Coronary artery (tissue), 2 donors: Measurements from ENCODE around the gene GNE.
"Not testable (repeated sequence)": the region's sequence is repeated elsewhere in the genome, so short reads cannot be mapped to it uniquely, and the experiment has no call there.

ENCODE experiments used
- DNase-seq: peaks from one replicate; pipeline ENCODE4 v3.0.0-alpha.2; 2017; ENCODE audit warnings: low spot score
- H3K27ac ChIP-seq, 2 donors: fragments of 200-600 bp; sonication (generic); one replicate each; pipeline ENCODE4 v1.5.1; 2016 to 2019
- H3K4me3 ChIP-seq: fragments of 200-600 bp; sonication (generic); 2 replicates; pipeline ENCODE4 v1.5.1; 2016; ENCODE audit warnings: mild to moderate bottlenecking, moderate library complexity
- TF ChIP-seq, protein P1 (sequence below): fragments of 200-600 bp; sonication (generic); IDR thresholded peaks from one replicate; pipeline ENCODE4 v1.5.1; 2019; ENCODE audit warnings: antibody characterized with exemption

The GNE gene

GRCh38 chr9:36177571-36177970 lies 80.7 kb downstream of the GNE start:
- H3K27ac ChIP-seq: no peak overlapping the region
- TF ChIP-seq, protein P1, sequence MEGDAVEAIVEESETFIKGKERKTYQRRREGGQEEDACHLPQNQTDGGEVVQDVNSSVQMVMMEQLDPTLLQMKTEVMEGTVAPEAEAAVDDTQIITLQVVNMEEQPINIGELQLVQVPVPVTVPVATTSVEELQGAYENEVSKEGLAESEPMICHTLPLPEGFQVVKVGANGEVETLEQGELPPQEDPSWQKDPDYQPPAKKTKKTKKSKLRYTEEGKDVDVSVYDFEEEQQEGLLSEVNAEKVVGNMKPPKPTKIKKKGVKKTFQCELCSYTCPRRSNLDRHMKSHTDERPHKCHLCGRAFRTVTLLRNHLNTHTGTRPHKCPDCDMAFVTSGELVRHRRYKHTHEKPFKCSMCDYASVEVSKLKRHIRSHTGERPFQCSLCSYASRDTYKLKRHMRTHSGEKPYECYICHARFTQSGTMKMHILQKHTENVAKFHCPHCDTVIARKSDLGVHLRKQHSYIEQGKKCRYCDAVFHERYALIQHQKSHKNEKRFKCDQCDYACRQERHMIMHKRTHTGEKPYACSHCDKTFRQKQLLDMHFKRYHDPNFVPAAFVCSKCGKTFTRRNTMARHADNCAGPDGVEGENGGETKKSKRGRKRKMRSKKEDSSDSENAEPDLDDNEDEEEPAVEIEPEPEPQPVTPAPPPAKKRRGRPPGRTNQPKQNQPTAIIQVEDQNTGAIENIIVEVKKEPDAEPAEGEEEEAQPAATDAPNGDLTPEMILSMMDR: no peak
- H3K4me3 ChIP-seq: no peak overlapping the region
- DNase-seq: no peak

GRCh38 chr9:36176496-36176895 lies 81.8 kb downstream of the GNE start:
- H3K4me3 ChIP-seq, DNase-seq, H3K27ac ChIP-seq: not testable (repeated sequence)

DNA sequence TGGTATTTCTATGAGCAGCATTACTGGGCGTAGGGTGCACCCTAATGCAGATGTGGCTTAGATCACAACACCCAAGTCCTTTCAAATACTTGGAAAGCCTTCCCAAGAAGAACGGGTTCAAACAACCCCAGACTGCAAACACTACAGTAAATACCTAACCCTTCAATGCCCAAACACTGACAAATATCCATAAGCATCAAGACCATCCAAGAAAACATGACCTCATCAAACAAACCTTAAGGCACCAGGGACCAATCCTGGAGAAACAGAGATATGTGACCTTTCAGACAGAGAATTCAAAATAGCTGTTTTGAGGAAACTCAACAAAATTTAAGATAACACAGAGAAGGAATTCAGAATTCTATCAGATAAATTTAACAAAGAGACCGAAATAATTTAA lies 83.0 kb downstream of the GNE start:
- not testable (repeated sequence) for H3K4me3 ChIP-seq, H3K27ac ChIP-seq, DNase-seq

- Histone ChIP-seq H3K27ac (no peak overlapping the region), H3K4me3 (no peak overlapping the region)
- TF ChIP-seq, protein P1: no peak
- no peak for DNase-seq
Measured at GRCh38 chr9:36174731-36175130, 83.5 kb downstream of the GNE start.

DNA sequence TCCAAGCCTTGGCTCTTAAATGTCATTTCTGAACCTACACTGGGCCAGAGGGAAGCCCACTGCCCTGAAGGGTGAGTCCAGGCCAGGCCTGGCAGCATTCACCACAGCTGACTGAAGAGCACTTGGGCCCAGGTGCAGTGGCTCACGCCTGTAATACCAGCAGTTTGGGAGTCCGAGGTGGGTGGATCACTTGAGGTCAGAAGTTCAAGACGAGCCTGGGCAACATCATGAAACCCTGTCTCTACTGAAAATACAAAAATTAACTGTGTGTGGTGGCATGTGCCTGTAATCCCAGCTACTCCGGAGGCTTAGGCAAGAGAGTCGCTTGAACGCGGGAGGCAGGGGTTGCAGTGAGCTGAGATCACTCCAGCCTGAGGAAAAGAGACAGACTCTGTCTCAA lies 84.0 kb downstream of the GNE start:
- DNase-seq: no peak
- no peak overlapping the region for H3K4me3 ChIP-seq
- TF ChIP-seq, protein P1: no peak
- H3K27ac ChIP-seq: no peak overlapping the region

- DNase-seq: no peak
- no peak overlapping the region for H3K4me3 ChIP-seq
- H3K27ac ChIP-seq: no peak overlapping the region
- TF ChIP-seq, protein P1: no peak
Measured at GRCh38 chr9:36173861-36174260, 84.4 kb downstream of the GNE start.

- Histone ChIP-seq H3K27ac (no peak overlapping the region), H3K4me3 (no peak overlapping the region)
- DNase-seq: no peak
- TF ChIP-seq, protein P1: no peak
Measured at GRCh38 chr9:36170531-36170930, 87.7 kb downstream of the GNE start.

- Histone ChIP-seq H3K4me3 (no peak overlapping the region), H3K27ac (no peak overlapping the region)
- TF ChIP-seq, protein P1: no peak
- DNase-seq: no peak
Measured at GRCh38 chr9:36169708-36170107, 88.5 kb downstream of the GNE start.
